Activated CD4-positive, alpha-beta memory T cell treated with anti-CD3 and anti-CD28 coated beads, Interleukin-2, amount 10 ng/mL, durations not matched to agents 7 days and 5 days (primary cell): ENCODE measurements around the gene LIPK. TPM values are rescaled to one million over a fixed set of nuclear protein-coding genes. Genes with fewer than 3 reads are reported as not detected.

ENCODE experiments used
- CTCF ChIA-PET: fragments of 350-600 bp; sonication (Branson Sonifier 250); formaldehyde crosslinking; loops from one replicate; lab custom pipeline; 2021; ENCODE audit warnings: antibody characterized with exemption, inconsistent platforms; lab: Charles Lee
- POLR2A ChIA-PET: fragments of 350-600 bp; sonication (Branson Sonifier 250); formaldehyde crosslinking; loops from one replicate; lab custom pipeline; 2021; ENCODE audit warnings: antibody characterized with exemption; lab: Charles Lee
- DNase-seq: peaks from one replicate; pipeline ENCODE4 v3.0.0-alpha.2; 2020
- H3K27ac Mint-ChIP-seq: one replicate; pipeline ENCODE4 v1.8.0; 2021; ENCODE audit warnings: mild to moderate bottlenecking, mixed read lengths
- H3K27me3 Mint-ChIP-seq: one replicate; pipeline ENCODE4 v1.8.0; 2021; ENCODE audit warnings: mixed read lengths
- H3K36me3 Mint-ChIP-seq: one replicate; pipeline ENCODE4 v1.8.0; 2021; ENCODE audit warnings: low read depth, mixed read lengths
- H3K4me1 Mint-ChIP-seq: one replicate; pipeline ENCODE4 v1.8.0; 2021; ENCODE audit warnings: mixed read lengths
- H3K4me3 Mint-ChIP-seq: one replicate; pipeline ENCODE4 v1.8.0; 2021; ENCODE audit warnings: mild to moderate bottlenecking, mixed read lengths
- H3K9me3 Mint-ChIP-seq: one replicate; pipeline ENCODE4 v1.8.0; 2021; ENCODE audit warnings: mixed read lengths
- total RNA-seq, 2 experiments: library from RNA; stranded (reverse); gene quantifications; one replicate each; pipeline ENCODE4 v1.2.3, GENCODE V29; 2021

LIPK gene
- total RNA-seq, 2 experiments from 2014 or later, result not detected

- peaks cover 1% of the 10 kb centered on the region for H3K4me1 Mint-ChIP-seq
- no peak for DNase-seq
- ChIA-PET CTCF (no interaction called here), POLR2A (no interaction called here)
- no peaks in the 10 kb centered on the region for H3K36me3 Mint-ChIP-seq
- H3K4me3 Mint-ChIP-seq, result no peak overlapping the region
- no peaks in the 10 kb centered on the region for H3K9me3 Mint-ChIP-seq
- H3K27ac Mint-ChIP-seq, result no peak overlapping the region
- peaks cover 21% of the 10 kb centered on the region for H3K27me3 Mint-ChIP-seq
Observed at GRCh38 chr10:88765816-88766215, 59.8 kb downstream of the LIPK start.

DNA sequence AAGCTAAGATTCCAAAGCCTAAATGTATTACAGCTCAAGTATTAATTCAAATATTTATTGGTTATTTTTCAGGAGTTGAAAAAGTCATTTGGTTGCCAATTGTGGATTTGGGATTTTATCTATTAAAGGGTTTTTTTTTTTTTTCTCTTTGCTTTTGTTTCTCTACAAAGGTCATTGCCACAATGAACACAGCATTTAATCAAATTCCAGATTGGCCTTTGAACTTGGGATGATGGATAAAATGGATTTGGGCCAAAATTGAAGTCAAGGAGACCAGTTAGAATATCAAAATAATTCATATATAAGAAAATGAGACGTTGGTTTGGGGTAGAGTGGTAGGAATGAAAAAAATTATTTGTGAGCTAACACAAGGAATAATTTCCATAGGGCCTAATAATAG, 63.3 kb downstream of the LIPK start:
- H3K9me3 Mint-ChIP-seq, result no peaks in the 10 kb centered on the region
- no peak overlapping the region for H3K4me3 Mint-ChIP-seq
- ChIA-PET CTCF (interaction anchor here (0.7 kb wide), 1 partner anchor 1123 kb away, joined by 3 read pairs; no protein-coding TSS in a partner anchor), POLR2A (no interaction called here)
- no peak overlapping the region for H3K27ac Mint-ChIP-seq
- H3K4me1 Mint-ChIP-seq, result no peaks in the 10 kb centered on the region
- H3K36me3 Mint-ChIP-seq, result no peaks in the 10 kb centered on the region
- peaks cover 22% of the 10 kb centered on the region for H3K27me3 Mint-ChIP-seq
- no peak for DNase-seq

DNA sequence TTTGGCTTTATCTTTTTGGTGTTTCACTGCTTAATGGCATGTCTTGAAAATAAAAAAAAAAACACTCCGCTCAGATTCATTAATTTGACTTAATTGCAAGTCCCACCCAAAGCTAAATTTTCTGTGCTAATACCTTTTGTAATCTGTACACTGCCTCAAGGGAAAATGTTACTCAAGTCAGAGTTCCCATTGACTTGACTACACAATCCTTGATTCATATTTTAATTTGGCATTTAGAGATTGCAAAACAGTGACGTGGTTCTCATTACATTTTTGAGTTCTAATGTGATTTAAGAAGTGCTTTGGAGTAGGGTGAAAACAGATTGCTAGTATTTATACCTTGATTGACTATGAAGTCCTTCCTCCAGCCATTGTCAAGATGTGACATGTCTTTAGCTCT, 75.2 kb downstream of the LIPK start:
- POLR2A ChIA-PET, result no interaction called here
- CTCF ChIA-PET, result no interaction called here
- no peak overlapping the region for H3K4me3 Mint-ChIP-seq
- no peak for DNase-seq
- H3K9me3 Mint-ChIP-seq, result no peaks in the 10 kb centered on the region
- H3K27me3 Mint-ChIP-seq, result peaks cover 20% of the 10 kb centered on the region
- peaks cover 2% of the 10 kb centered on the region for H3K4me1 Mint-ChIP-seq
- no peaks in the 10 kb centered on the region for H3K36me3 Mint-ChIP-seq
- H3K27ac Mint-ChIP-seq, result no peak overlapping the region

- no peak overlapping the region for H3K27ac Mint-ChIP-seq
- H3K27me3 Mint-ChIP-seq, result peaks cover 14% of the 10 kb centered on the region
- POLR2A ChIA-PET, result no interaction called here
- no peaks in the 10 kb centered on the region for H3K9me3 Mint-ChIP-seq
- no peak overlapping the region for H3K4me3 Mint-ChIP-seq
- CTCF ChIA-PET, result no interaction called here
- H3K36me3 Mint-ChIP-seq, result no peaks in the 10 kb centered on the region
- peaks cover 2% of the 10 kb centered on the region for H3K4me1 Mint-ChIP-seq
- DNase-seq, result no peak
Observed at GRCh38 chr10:88782222-88782621, 76.2 kb downstream of the LIPK start.

DNA sequence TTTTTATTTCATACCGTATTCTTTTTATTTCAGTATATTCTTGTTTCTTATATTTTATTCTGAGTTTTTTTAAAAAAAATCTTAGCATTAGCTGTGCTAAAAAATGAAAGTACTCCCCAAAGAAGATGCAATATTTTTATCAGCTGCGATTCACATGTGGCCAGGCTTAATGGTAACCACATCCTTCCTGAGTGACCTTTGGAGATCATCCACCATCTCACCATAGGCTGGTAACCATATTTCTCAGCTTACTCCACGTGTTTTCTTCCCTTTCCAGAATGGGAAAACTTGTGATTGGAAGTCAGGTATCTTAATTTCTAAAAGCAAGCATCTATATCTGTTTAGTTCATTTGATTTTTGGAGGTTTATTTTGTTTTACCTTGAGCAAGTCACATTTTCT, 77.7 kb downstream of the LIPK start:
- Mint-ChIP-seq H3K36me3 (no peaks in the 10 kb centered on the region), H3K4me3 (no peak overlapping the region), H3K27me3 (peaks cover 13% of the 10 kb centered on the region), H3K27ac (no peak overlapping the region), H3K9me3 (no peaks in the 10 kb centered on the region), H3K4me1 (peaks cover 2% of the 10 kb centered on the region)
- POLR2A ChIA-PET, result no interaction called here
- no peak for DNase-seq
- CTCF ChIA-PET, result no interaction called here

- CTCF ChIA-PET, result no interaction called here
- H3K4me3 Mint-ChIP-seq, result no peak overlapping the region
- H3K9me3 Mint-ChIP-seq, result no peaks in the 10 kb centered on the region
- peaks cover 2% of the 10 kb centered on the region for H3K4me1 Mint-ChIP-seq
- H3K27ac Mint-ChIP-seq, result no peak overlapping the region
- POLR2A ChIA-PET, result no interaction called here
- H3K27me3 Mint-ChIP-seq, result peaks cover 8% of the 10 kb centered on the region
- DNase-seq, result no peak
- H3K36me3 Mint-ChIP-seq, result no peaks in the 10 kb centered on the region
Observed at GRCh38 chr10:88786032-88786770, 80.2 kb downstream of the LIPK start.

GRCh38 chr10:88787463-88787862, 81.4 kb downstream of the LIPK start:
- H3K36me3 Mint-ChIP-seq, result no peaks in the 10 kb centered on the region
- ChIA-PET CTCF (no interaction called here), POLR2A (no interaction called here)
- H3K27me3 Mint-ChIP-seq, result peaks cover 8% of the 10 kb centered on the region
- no peak for DNase-seq
- H3K9me3 Mint-ChIP-seq, result no peaks in the 10 kb centered on the region
- H3K27ac Mint-ChIP-seq, result no peak overlapping the region
- peaks cover 2% of the 10 kb centered on the region for H3K4me1 Mint-ChIP-seq
- no peak overlapping the region for H3K4me3 Mint-ChIP-seq

GRCh38 chr10:88788924-88789323, 82.9 kb downstream of the LIPK start:
- Mint-ChIP-seq H3K4me1 (peaks cover 13% of the 10 kb centered on the region), H3K4me3 (no peak overlapping the region), H3K27ac (no peak overlapping the region), H3K27me3 (peaks cover 6% of the 10 kb centered on the region), H3K36me3 (no peaks in the 10 kb centered on the region), H3K9me3 (no peaks in the 10 kb centered on the region)
- ChIA-PET POLR2A (no interaction called here), CTCF (interaction anchor here (0.8 kb wide), 1 partner anchor 22 kb away, joined by 3 read pairs; no protein-coding TSS in a partner anchor)
- DNase-seq, result no peak

GRCh38 chr10:88791924-88792323, 85.9 kb downstream of the LIPK start:
- DNase-seq, result no peak
- Mint-ChIP-seq H3K27ac (no peak overlapping the region), H3K36me3 (no peaks in the 10 kb centered on the region), H3K9me3 (no peaks in the 10 kb centered on the region), H3K27me3 (peaks cover 17% of the 10 kb centered on the region), H3K4me1 (peaks cover 20% of the 10 kb centered on the region), H3K4me3 (no peak overlapping the region)
- CTCF ChIA-PET, result no interaction called here
- POLR2A ChIA-PET, result no interaction called here

GRCh38 chr10:88792661-88793060, 86.6 kb downstream of the LIPK start:
- ChIA-PET CTCF (no interaction called here), POLR2A (no interaction called here)
- Mint-ChIP-seq H3K36me3 (no peaks in the 10 kb centered on the region), H3K27ac (no peak overlapping the region), H3K27me3 (peaks cover 25% of the 10 kb centered on the region), H3K4me3 (no peak overlapping the region), H3K9me3 (no peaks in the 10 kb centered on the region), H3K4me1 (peaks cover 20% of the 10 kb centered on the region)
- DNase-seq, result no peak

DNA sequence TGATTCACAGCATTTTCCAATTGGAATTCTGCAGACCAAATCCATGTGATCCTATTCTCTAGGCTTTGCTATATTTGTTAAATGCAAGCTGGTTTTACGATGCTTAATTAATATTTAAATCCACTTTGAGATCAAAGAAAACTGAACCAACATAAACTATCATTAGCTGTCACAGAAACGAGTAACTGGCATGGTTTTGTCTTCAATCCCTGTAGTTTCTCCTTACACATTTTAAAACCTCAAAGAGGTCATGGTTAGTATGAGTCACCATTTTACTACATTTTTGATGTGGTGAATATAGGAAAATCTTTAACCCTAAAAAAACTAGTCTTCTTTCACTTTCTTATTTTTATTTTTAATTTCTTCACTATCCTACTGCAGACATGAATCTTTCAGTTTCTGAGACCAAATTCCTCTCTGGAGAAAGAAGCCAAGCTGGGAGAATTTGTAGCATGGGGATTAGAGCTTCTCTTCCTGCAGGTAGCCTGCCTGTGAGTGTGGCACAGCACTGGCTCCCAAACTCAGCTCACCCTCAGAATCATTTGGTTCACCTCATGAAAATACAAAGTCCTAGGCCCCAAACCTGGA, 87.8 kb downstream of the LIPK start:
- POLR2A ChIA-PET, result interaction anchor here (0.7 to 1.0 kb wide), 2 partner anchors 69 to 230 kb away, joined by 3 read pairs; no protein-coding TSS in a partner anchor
- Mint-ChIP-seq H3K4me1 (peaks cover 20% of the 10 kb centered on the region), H3K27me3 (peaks cover 32% of the 10 kb centered on the region), H3K36me3 (no peaks in the 10 kb centered on the region), H3K27ac (no peak overlapping the region), H3K4me3 (no peak overlapping the region), H3K9me3 (no peaks in the 10 kb centered on the region)
- CTCF ChIA-PET, result interaction anchor here (1.0 to 1.1 kb wide), 2 partner anchors 106 to 231 kb away, joined by 3 read pairs; no protein-coding TSS in a partner anchor
- no peak for DNase-seq

DNA sequence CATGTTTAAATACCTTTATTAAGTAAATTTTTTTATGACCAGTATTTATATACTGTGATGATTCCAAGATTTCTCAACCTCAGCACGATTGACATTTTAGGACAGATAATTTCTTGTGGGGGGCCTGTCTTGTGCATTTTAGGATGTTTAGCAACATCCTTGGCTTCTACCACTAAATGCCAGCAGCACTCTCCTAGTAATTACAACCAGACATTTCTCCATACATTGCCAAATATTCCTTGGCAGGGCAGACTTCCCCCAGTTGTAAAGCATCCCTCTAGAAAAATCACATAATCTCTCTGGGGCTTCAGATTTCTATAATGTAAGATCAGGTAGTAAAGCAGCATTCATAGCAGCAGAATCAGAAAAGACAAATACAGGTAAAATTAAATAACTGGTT, 88.7 kb downstream of the LIPK start:
- Mint-ChIP-seq H3K4me3 (no peak overlapping the region), H3K4me1 (peaks cover 20% of the 10 kb centered on the region), H3K27me3 (peaks cover 32% of the 10 kb centered on the region), H3K9me3 (no peaks in the 10 kb centered on the region), H3K36me3 (no peaks in the 10 kb centered on the region), H3K27ac (no peak overlapping the region)
- no peak for DNase-seq
- ChIA-PET CTCF (interaction anchor here (1.0 to 1.1 kb wide), 2 partner anchors 16 to 232 kb away, joined by 3 read pairs; no protein-coding TSS in a partner anchor), POLR2A (interaction anchor here (1.0 kb wide), 1 partner anchor 231 kb away, joined by 3 read pairs; no protein-coding TSS in a partner anchor)

GRCh38 chr10:88800152-88801125, 94.4 kb downstream of the LIPK start:
- no peak overlapping the region for H3K4me3 Mint-ChIP-seq
- peaks cover 41% of the 10 kb centered on the region for H3K27me3 Mint-ChIP-seq
- no peak for DNase-seq
- H3K36me3 Mint-ChIP-seq, result no peaks in the 10 kb centered on the region
- POLR2A ChIA-PET, result no interaction called here
- CTCF ChIA-PET, result no interaction called here
- peaks cover 5% of the 10 kb centered on the region for H3K4me1 Mint-ChIP-seq
- no peaks in the 10 kb centered on the region for H3K9me3 Mint-ChIP-seq
- H3K27ac Mint-ChIP-seq, result no peak overlapping the region
